ENCODE data around the gene ERAL1.
"Not testable (repeated sequence)": the region's sequence is repeated elsewhere in the genome, so short reads cannot be mapped to it uniquely, and the experiment has no call there.

Gene ERAL1

GRCh38 chr17:28879886-28880571, 25.2 kb downstream of the ERAL1 start:
- DNase-seq (ENCODE audit: low read depth), result no peak

DNA sequence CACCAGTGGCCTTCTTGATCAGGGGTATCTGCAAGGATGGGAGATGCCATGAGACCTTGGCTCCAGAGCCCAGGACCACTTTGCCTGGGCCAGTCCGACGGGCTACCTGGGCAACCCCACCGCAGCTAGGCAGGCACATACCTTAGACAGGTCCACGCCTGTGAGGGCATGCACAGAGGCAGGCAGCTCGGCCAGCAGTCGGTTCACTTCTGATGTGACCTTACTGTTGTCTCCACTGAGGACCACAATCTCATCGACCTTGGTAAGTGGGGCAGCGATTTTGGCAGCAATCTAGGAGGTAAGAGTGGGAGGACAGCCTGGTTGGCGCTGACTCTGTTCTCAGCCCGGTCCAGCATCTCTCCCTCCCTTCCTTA, 25.7 kb downstream of the ERAL1 start:
- no peak for DNase-seq (ENCODE audit: low read depth)

- no peak for DNase-seq (ENCODE audit: low read depth)
Observed at GRCh38 chr17:28881533-28882056, 26.8 kb downstream of the ERAL1 start.

DNA sequence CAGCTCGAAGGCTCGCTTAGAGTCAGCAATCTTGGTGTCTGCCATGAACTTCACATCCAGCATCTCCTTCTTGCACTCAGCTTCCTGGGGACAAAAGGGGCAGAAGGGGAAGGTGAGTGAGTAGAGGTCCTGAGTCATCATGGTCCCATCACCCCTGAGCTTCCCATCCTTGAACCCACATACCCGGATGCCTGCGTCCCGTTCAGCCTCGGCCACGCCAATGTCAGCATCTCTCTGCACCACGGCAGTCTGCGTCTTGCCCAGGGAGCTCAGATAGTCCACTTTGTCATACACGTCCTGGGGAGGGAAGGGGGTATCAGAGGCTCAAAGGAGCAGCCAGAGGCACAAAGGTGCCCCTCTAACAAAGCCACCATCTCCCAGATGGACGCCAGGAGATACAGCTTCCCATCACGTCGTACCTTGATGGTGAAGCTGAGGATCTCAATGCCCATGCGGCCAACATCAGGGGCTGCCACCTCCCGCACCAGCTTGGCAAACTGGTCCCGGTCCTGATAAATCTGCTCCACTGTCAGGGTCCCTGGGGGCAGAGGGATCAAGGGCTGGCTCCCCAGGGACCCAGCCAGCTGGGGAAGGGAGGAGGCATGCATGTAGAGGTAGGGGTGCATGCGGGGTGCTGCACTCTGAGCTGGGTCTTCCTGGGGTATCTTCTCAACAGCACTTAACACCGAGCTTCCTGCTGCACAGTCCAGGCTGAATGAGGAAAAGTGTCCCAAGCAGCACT, 27.5 kb downstream of the ERAL1 start:
- no peak for DNase-seq (ENCODE audit: low read depth)

GRCh38 chr17:28883967-28884702, 29.3 kb downstream of the ERAL1 start:
- no peak for DNase-seq (ENCODE audit: low read depth)

DNA sequence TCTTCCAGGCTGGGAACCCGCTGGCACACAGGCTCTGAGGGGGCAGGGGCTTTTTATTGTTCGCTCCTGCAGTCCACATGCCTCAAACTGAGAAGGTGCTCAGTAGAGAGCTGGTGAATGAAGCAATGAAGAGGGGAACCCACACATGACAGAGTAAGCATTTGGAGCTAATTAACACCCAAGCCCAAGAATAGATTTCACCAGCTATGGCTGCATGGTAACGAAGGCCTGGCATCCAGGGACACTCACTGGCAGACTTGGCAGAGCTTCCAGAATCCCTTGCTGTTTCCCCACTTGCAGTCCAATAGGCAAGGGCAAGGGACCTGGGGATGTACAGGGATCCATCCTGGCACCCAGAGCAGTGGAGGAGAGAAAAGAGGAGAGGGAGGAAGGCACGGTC, 30.5 kb downstream of the ERAL1 start:
- DNase-seq (ENCODE audit: low read depth), result no peak

DNA sequence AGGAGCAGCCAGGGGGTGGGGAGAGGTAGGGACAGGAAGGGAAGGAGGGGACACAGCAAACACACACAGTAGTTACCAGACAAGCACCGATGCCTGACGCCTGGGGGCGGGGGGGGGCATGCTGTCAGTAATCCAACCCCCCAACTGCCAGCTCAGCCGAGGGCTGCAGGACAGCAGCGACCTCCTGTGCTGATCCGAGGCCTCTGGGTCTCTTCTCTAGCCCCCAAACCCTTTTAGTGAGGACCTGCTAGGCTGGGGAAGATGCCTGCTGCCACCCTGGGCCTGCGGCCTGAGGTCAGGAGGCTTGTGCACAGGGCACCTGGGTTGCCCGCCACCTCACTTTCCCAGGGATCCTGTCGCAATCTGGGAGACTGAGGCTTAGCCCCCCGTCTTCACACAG, 31.1 kb downstream of the ERAL1 start:
- no peak for DNase-seq (ENCODE audit: low read depth)

DNA sequence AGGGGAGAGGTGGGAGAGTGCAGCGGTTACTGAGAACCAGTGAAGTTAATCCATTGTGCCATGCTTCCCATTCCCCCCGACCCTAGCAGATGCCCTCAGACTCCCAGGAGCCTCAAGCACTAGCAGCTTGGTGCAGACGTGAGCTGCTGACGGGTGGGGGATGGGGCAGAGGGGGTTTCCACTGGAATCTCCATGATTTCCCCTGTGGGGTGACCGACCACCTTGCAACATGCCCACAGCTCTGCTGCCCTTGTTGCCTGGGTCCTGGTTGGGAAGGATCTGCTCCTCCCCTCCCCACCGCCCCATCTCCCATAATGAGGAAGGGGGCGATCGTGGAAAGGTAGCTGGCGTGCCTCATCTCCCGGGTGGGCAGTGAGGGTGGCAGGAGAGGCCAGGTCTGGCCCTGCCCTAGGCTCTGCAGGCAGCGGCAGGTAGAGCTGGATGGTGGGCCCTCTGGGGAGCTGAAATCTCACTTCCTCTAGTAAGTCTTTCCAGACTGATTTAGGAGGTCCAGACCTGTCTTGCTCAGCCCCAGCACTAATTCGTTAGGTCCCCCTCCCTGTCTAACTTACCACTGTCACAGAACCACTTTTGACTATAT, 33.2 kb downstream of the ERAL1 start:
- no peak for DNase-seq (ENCODE audit: low read depth)

DNA sequence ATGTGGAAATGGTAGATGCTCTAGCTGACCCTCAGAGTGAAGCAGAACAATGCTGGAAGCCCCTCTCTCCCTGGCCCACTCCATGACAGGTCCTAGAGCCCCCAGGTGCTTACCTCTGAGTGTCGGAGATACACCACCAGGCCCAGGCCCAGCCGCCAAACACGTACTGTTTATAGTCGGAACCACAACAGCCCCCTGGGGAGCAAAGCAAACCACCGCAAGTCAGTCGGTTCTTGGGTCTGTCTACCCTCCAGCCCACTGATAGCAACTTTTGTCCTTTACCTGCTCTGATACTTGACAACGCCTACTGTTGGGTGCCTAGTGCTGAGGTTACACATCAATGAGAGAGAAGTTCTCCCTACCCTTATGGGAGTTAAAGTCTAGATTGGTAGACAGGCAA, 34.0 kb downstream of the ERAL1 start:
- no peak for DNase-seq (ENCODE audit: low read depth)

DNA sequence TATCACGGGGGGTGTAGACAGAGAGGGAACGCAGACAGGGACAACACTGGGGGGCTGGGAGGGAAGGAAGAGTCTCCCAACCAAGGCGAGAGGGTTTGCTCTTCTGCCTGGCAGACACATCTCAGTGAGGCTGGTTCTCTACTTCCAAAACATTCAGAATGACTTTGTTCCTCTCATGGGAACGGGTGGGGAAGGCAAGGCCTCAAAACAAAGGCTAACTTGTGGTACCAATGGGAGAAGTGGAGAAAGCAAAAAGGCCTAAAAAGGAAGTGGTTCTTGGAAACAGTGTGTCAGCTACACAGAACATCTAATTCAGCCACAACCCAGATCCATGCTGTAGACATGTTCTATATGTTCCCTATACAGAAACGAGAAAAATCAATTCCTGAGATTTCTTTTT, 35.2 kb downstream of the ERAL1 start:
- no peak for DNase-seq (ENCODE audit: low read depth)

- DNase-seq (ENCODE audit: low read depth), result no peak
Observed at GRCh38 chr17:28891201-28891600, 36.4 kb downstream of the ERAL1 start.

- DNase-seq (ENCODE audit: low read depth), result no peak
Observed at GRCh38 chr17:28892024-28892423, 37.2 kb downstream of the ERAL1 start.

- not testable (repeated sequence) for DNase-seq (ENCODE audit: low read depth)
Observed at GRCh38 chr17:28893248-28894183, 38.7 kb downstream of the ERAL1 start.

DNA sequence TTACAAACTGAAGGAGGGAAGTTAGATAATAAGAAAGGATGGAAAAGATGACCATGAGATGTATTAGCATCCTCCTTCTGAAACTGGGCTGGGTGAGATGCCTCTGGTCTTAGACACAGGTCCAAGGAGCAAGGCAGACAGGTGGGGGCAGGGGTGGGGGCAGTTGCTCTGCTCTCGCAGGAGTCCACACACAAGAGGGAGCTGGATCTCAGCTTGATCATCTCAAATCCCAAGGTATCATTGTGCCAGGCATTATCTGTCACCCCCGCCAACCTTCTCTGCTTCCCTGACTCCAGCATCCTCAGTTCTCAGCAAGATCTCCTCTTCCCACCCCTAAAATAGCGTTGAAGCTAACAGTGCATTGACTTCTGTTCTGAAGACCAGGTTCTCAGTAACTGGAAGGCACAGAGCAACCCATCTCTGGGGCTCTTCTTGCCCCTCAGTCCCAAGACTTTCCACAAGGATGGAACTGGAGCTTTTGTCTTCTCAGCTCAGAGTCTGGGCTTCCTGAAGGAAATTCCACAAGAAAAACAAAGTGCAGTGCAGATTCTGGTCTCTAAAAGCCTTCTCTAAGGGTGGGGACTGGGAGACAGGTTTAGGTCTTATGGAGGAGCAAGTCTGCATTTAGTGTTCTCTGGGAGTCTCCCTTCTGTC, 41.1 kb downstream of the ERAL1 start:
- DNase-seq (ENCODE audit: low read depth), result no peak

GRCh38 chr17:28896491-28896883, 41.7 kb downstream of the ERAL1 start:
- no peak for DNase-seq (ENCODE audit: low read depth)

DNA sequence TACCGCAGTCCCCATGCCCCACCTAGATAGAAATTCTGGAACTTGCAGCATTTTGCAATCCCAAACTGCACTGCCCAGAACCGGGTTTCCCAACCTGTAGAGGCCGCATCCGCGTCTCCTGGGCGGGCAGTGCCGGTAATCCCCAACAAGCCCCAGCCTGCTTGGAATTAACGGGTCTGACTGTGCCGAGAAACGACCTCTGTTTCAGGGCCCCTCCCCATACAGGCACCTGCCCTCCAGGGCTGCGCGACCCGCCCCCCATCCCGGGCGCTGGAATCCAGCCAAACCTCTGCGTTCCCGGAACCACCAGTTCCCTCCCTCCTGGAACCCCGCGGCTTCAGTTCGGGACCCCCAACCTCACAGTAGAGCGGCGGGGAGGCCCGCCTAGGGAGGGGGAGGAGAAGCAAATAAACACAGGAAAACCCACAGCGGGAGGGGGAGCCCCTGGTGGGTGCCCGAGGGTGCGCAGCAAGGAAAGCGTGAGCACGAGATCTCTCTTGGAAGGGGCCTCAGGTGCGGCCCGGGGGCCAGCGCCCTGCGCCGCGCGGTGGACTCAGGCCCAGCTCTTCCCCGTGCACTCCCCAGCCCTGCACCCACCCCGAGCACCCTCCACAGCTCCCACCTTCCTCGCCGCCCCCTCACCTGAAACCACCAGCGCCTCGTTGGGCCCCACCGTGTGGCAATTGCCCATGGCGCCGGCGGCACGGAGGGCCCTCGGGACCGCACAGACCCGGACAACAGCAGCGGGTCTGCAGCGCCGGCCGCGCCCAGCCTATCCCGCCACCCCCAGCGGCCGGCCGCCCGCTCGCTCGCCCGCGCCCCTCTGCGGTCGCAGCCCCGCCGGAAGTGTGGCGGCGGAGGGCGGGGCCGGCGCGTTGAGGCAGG, 42.3 kb downstream of the ERAL1 start, which contains the start of gene FLOT2:
Gene FLOT2 (minus strand): TSS at position 850 of the 885 bp plus-strand sequence. CDS start 159 bp downstream, at position 691.
- DNase-seq (ENCODE audit: low read depth), result peak; percentile 56

- DNase-seq (ENCODE audit: low read depth), result no peak
Observed at GRCh38 chr17:28897769-28898526, 43.1 kb downstream of the ERAL1 start.

GRCh38 chr17:28898527-28898955, 43.7 kb downstream of the ERAL1 start:
- DNase-seq (ENCODE audit: low read depth), result no peak
